ENCODE results near the gene CALN1. TPM values are rescaled to one million over a fixed set of nuclear protein-coding genes. Genes with fewer than 3 reads are reported as not detected.

The CALN1 gene
- total and polyA plus RNA-seq, 2 of the 8 experiments (the other 6 are each of a cell fraction or from before 2014, with no cell fraction given), result 6.4 to 15.2 TPM

DNA sequence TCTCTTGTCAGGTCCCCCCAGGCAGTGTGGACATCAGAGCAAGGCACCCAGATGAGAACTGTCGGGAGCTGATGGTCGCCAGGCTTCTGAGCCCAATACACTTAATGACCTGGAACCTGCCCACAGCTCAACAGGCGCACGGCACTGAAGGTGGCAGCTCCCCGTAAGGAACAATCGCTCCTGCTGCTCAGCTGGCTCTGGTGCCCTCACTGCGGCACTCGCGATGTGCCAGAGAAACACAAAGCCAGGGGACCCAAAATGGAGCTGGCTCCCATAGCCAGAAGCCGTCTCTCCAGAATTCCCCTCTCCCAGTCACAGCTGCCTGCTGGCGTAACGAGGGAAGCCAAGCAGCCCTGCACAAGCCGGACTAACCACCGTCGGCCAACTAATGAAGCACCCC, 6.3 kb downstream of the CALN1 start:
- Histone ChIP-seq H2BK12ac (ENCODE audit: low read depth, low read length) (no peak overlapping the region), H4K20me1 (replicated peaks in 1 of 2; ENCODE audit: control insufficient read depth in 1 of 2, insufficient read depth in 2 of 2, low read length in 2 of 2) (no peaks in the 10 kb centered on the region), H3K14ac (ENCODE audit: insufficient read length) (no peak overlapping the region), H4K91ac (replicated peaks; ENCODE audit: insufficient read length, low read length) (no peak overlapping the region), H3K18ac (ENCODE audit: extremely low read depth, low read length) (no peak overlapping the region), H3K56ac (replicated peaks; ENCODE audit: insufficient read length, low read depth, low read length) (no peak overlapping the region), H3K36me3 (ENCODE audit: control insufficient read depth in 2 of 4, insufficient read depth in 4 of 4, low read length in 3 of 4) (no peaks in the 10 kb centered on the region), H3K79me1 (ENCODE audit: low read depth, low read length) (no peaks in the 10 kb centered on the region), H3K79me2 (ENCODE audit: control insufficient read depth in 1 of 2, insufficient read depth in 2 of 2, low read length in 2 of 2) (no peaks in the 10 kb centered on the region), H3K4me1 (replicated peaks in 1 of 4; ENCODE audit: control insufficient read depth in 3 of 4, insufficient read depth in 4 of 4, low read length in 3 of 4) (no peaks in the 10 kb centered on the region), H4K8ac (ENCODE audit: extremely low read depth, insufficient read depth, low read length) (no peak overlapping the region), H4K5ac (ENCODE audit: insufficient read length, low read depth, low read length) (no peak overlapping the region), H3K23ac (ENCODE audit: insufficient read length) (no peak overlapping the region), H2BK20ac (ENCODE audit: low read length) (no peak overlapping the region), H3K27ac (ENCODE audit: low read depth, low read length) (no peak overlapping the region), H3K9me3 (ENCODE audit: insufficient read depth in 2 of 2, low read depth in 1 of 2, low read length in 1 of 2) (no peaks in the 10 kb centered on the region), H3K4me2 (ENCODE audit: insufficient read depth in 1 of 2, low read depth in 2 of 2, low read length in 2 of 2) (no peak overlapping the region), H3K9ac (replicated peaks in 1 of 4; ENCODE audit: extremely low read depth in 1 of 4, low read depth in 3 of 4, low read length in 3 of 4) (no peak overlapping the region), H3K4ac (replicated peaks; ENCODE audit: insufficient read length, low read depth, low read length) (no peak overlapping the region), H3K27me3 (replicated peaks in 1 of 4; ENCODE audit: control insufficient read depth in 3 of 4, extremely low read depth in 1 of 4, insufficient read depth in 3 of 4, low read length in 3 of 4) (no peaks in the 10 kb centered on the region), H2BK5ac (ENCODE audit: low read depth, low read length) (no peak overlapping the region), H3K23me2 (ENCODE audit: low read depth, low read length) (no peaks in the 10 kb centered on the region), H2AFZ (ENCODE audit: low read length) (no peak overlapping the region), H3K4me3 (ENCODE audit: extremely low read depth in 1 of 4, insufficient read depth in 2 of 4, low read depth in 3 of 4, low read length in 4 of 4) (no peak overlapping the region), H2AK5ac (ENCODE audit: low read depth, low read length) (no peak overlapping the region), H2BK15ac (ENCODE audit: low read length) (no peak overlapping the region), H2BK120ac (replicated peaks; ENCODE audit: low read depth, low read length) (no peak overlapping the region)
- ChIA-PET POLR2A (ENCODE audit: partially characterized antibody) (interaction anchor here (0.6 to 0.9 kb wide), 4 partner anchors 32 to 92 kb away, joined by 3 read pairs; no protein-coding TSS in a partner anchor), CTCF (ENCODE audit: partially characterized antibody) (interaction anchor here (0.6 to 1.9 kb wide), 6 partner anchors 11 to 659 kb away, joined by 3 to 6 read pairs (median 4); no protein-coding TSS in a partner anchor)
- 93% methylated on average over 15 of the region's 15 CpGs; no CpG with 5 or more reads in 1 of the 2 experiments for WGBS, 2 experiments (ENCODE audit: extremely low coverage in 1 of 2, insufficient coverage in 1 of 2, insufficient read length in 1 of 2, insufficient replicate concordance in 2 of 2, low coverage in 1 of 2, low lambda C conversion rate in 2 of 2, missing lambda C conversion rate in 1 of 2)
- FAIRE-seq (no peak), DNase-seq (ENCODE audit: low read depth in 1 of 2, low spot score in 2 of 2) (no peak)
- TF ChIP-seq, protein P1, sequence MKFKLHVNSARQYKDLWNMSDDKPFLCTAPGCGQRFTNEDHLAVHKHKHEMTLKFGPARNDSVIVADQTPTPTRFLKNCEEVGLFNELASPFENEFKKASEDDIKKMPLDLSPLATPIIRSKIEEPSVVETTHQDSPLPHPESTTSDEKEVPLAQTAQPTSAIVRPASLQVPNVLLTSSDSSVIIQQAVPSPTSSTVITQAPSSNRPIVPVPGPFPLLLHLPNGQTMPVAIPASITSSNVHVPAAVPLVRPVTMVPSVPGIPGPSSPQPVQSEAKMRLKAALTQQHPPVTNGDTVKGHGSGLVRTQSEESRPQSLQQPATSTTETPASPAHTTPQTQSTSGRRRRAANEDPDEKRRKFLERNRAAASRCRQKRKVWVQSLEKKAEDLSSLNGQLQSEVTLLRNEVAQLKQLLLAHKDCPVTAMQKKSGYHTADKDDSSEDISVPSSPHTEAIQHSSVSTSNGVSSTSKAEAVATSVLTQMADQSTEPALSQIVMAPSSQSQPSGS (IDR thresholded peaks at IDR 0.05; ENCODE audit: low read length), result no peak
- TF ChIP-seq, protein P2, sequence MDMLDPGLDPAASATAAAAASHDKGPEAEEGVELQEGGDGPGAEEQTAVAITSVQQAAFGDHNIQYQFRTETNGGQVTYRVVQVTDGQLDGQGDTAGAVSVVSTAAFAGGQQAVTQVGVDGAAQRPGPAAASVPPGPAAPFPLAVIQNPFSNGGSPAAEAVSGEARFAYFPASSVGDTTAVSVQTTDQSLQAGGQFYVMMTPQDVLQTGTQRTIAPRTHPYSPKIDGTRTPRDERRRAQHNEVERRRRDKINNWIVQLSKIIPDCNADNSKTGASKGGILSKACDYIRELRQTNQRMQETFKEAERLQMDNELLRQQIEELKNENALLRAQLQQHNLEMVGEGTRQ (IDR thresholded peaks at IDR 0.05; ENCODE audit: low read length), result no peak
- no peak for TF ChIP-seq ZNF274 (IDR thresholded peaks at IDR 0.05; ENCODE audit: borderline replicate concordance, extremely low read depth, low read length)
- no peak for TF ChIP-seq POU5F1 (IDR thresholded peaks at IDR 0.05; ENCODE audit: low read depth, low read length)
- TF ChIP-seq FOSL1 (IDR thresholded peaks at IDR 0.05; ENCODE audit: insufficient read depth, low read depth, low read length), result no peak
- no peak for TF ChIP-seq RFX5 (IDR thresholded peaks at IDR 0.05; ENCODE audit: borderline replicate concordance, low read depth, low read length)
- TF ChIP-seq, protein P3, sequence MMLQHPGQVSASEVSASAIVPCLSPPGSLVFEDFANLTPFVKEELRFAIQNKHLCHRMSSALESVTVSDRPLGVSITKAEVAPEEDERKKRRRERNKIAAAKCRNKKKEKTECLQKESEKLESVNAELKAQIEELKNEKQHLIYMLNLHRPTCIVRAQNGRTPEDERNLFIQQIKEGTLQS (IDR thresholded peaks at IDR 0.05; ENCODE audit: insufficient read depth, low read depth, low read length), result no peak
- no peak for TF ChIP-seq TBP (IDR thresholded peaks at IDR 0.05; ENCODE audit: low read depth, low read length)
- TF ChIP-seq KDM4A (IDR thresholded peaks at IDR 0.05; ENCODE audit: low read depth, low read length, severe bottlenecking), result no peak
- no peak for TF ChIP-seq SP1 (IDR thresholded peaks at IDR 0.05; ENCODE audit: low read depth, low read length)
- TF ChIP-seq TCF12 (IDR thresholded peaks at IDR 0.05; ENCODE audit: low read depth, low read length), result no peak

Data from H1 (cell line).